ENCODE measurements around the gene ASCL3. TPM values are rescaled to one million over a fixed set of nuclear protein-coding genes. Genes with fewer than 3 reads are reported as not detected.
A peak's percentile ranks its signal among the peaks of the same experiment; 100 is the strongest.

The ASCL3 gene
- polyA plus RNA-seq, 1 donor (not counting 4 experiments of a cell fraction or from before 2014, with no cell fraction given): not detected

DNA sequence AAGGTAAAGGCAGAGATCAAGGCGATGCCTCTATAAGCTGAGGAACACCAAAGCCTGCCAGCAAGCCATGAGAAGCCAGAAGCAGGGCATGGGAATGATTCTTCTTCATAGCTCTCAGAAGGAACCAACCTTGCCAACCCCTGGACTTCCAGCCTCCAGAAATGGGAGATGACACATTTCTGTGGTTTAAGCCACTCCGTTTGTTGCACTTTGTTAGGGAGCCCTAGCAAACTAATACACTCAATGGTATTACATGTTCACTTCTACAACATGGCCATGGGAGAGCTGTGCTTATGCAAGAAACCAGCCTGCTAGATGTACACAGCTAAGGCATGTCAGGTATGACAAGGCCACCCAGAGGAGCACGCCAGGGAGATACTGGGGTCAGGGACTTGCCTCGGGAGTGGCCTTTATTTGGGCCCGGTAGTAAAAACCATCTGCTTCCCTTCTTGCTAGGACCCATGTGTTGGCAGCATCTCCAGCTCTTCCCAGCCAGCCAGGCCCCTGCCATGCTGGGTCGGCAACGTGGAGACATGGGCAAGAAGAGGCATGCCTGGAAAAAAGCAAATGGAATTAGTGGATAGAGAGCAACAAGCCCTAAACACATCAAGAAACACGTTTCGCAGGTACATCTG is 13.7 kb downstream of the ASCL3 start:
- Histone ChIP-seq H3K36me3 (ENCODE audit: control insufficient read depth in 2 of 2, extremely low read depth in 1 of 2, insufficient read depth in 2 of 2, low read length in 2 of 2) (peaks cover 2 to 4% of the 10 kb centered on the region in 2 experiments), H3K27me3 (ENCODE audit: control insufficient read depth, extremely low read depth, insufficient read depth, low read length) (no peaks in the 10 kb centered on the region), H3K79me2 (ENCODE audit: control insufficient read depth, insufficient read depth, low read length) (no peaks in the 10 kb centered on the region), H3K9me3 (ENCODE audit: control insufficient read depth, low read depth, low read length) (no peaks in the 10 kb centered on the region), H3K9me1 (ENCODE audit: control insufficient read depth, extremely low read depth, insufficient read depth, low read length) (no peaks in the 10 kb centered on the region), H3K9ac (ENCODE audit: control insufficient read depth, extremely low read depth, insufficient read depth, low read length) (no peak overlapping the region), H2AFZ (ENCODE audit: control insufficient read depth, low read length) (peak overlapping the region; percentile 71), H3K4me1 (ENCODE audit: control insufficient read depth, extremely low read depth, insufficient read depth, low read length) (peaks cover 12% of the 10 kb centered on the region), H3K4me2 (ENCODE audit: control insufficient read depth, extremely low read depth, insufficient read depth, low read depth, low read length) (peak overlapping the region; percentile 17), H4K20me1 (ENCODE audit: control insufficient read depth, extremely low read depth, insufficient read depth, low read length) (no peaks in the 10 kb centered on the region), H3K27ac (ENCODE audit: control insufficient read depth, insufficient read depth, low read length) (no peak overlapping the region), H3K4me3 (ENCODE audit: control insufficient read depth in 2 of 3, extremely low read depth in 1 of 3, insufficient read depth in 2 of 3, low read depth in 1 of 3, low read length in 3 of 3) (no peak overlapping the region)
- dilution Hi-C loops (cut with MboI; ENCODE audit: extremely low pct_ligation_motif_present, low sequenced_read_pairs): no loop called here
- FAIRE-seq: peak; percentile 83
- TF ChIP-seq EZH2 (IDR thresholded peaks at IDR 0.05; ENCODE audit: low read length): no peak
- TF ChIP-seq, protein P1, sequence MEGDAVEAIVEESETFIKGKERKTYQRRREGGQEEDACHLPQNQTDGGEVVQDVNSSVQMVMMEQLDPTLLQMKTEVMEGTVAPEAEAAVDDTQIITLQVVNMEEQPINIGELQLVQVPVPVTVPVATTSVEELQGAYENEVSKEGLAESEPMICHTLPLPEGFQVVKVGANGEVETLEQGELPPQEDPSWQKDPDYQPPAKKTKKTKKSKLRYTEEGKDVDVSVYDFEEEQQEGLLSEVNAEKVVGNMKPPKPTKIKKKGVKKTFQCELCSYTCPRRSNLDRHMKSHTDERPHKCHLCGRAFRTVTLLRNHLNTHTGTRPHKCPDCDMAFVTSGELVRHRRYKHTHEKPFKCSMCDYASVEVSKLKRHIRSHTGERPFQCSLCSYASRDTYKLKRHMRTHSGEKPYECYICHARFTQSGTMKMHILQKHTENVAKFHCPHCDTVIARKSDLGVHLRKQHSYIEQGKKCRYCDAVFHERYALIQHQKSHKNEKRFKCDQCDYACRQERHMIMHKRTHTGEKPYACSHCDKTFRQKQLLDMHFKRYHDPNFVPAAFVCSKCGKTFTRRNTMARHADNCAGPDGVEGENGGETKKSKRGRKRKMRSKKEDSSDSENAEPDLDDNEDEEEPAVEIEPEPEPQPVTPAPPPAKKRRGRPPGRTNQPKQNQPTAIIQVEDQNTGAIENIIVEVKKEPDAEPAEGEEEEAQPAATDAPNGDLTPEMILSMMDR (optimal IDR thresholded peaks at IDR 0.05 in 1 of 3, IDR thresholded peaks at IDR 0.05 in 1 of 3, conservative IDR thresholded peaks at IDR 0.05 in 1 of 3; ENCODE audit: extremely low read depth in 1 of 3, insufficient read depth in 2 of 3, low read length in 3 of 3): no peak
- DNase-seq (ENCODE audit: low read depth, low spot score): no peak

DNA sequence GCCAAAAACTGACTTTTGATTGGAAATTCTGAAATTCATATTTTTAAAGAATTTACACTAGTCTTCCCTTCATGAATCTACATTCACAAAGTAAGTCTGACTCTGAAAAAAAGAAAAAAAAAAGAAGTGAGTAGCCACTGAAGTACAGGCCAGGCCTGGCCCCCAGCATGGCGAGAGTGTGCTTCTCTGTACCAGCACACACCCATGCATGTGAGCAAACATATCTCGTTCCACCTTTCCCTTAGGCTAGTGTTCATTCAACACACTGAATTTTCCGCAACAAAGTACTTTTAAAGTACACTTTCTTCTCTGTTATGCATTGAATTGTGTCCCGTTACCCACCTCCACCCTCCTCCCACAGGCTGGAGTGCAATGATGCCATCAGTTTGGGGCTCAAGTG is 14.6 kb downstream of the ASCL3 start:
- no peak overlapping the region for H3K4me3 ChIP-seq (ENCODE audit: control insufficient read depth in 2 of 3, extremely low read depth in 1 of 3, insufficient read depth in 2 of 3, low read depth in 1 of 3, low read length in 3 of 3)
- DNase-seq (ENCODE audit: low read depth, low spot score) (no peak), FAIRE-seq (no peak)
- H3K9me3 ChIP-seq (ENCODE audit: control insufficient read depth, low read depth, low read length): no peaks in the 10 kb centered on the region
- no peaks in the 10 kb centered on the region for H3K27me3 ChIP-seq (ENCODE audit: control insufficient read depth, extremely low read depth, insufficient read depth, low read length)
- no peak overlapping the region for H3K27ac ChIP-seq (ENCODE audit: control insufficient read depth, insufficient read depth, low read length)
- no peaks in the 10 kb centered on the region for H3K9me1 ChIP-seq (ENCODE audit: control insufficient read depth, extremely low read depth, insufficient read depth, low read length)
- TF ChIP-seq, protein P1 (optimal IDR thresholded peaks at IDR 0.05 in 1 of 3, IDR thresholded peaks at IDR 0.05 in 1 of 3, conservative IDR thresholded peaks at IDR 0.05 in 1 of 3; ENCODE audit: extremely low read depth in 1 of 3, insufficient read depth in 2 of 3, low read length in 3 of 3): no peak
- no peak for TF ChIP-seq EZH2 (IDR thresholded peaks at IDR 0.05; ENCODE audit: low read length)
- peaks cover 10% of the 10 kb centered on the region for H3K4me1 ChIP-seq (ENCODE audit: control insufficient read depth, extremely low read depth, insufficient read depth, low read length)
- H4K20me1 ChIP-seq (ENCODE audit: control insufficient read depth, extremely low read depth, insufficient read depth, low read length): no peaks in the 10 kb centered on the region
- H3K79me2 ChIP-seq (ENCODE audit: control insufficient read depth, insufficient read depth, low read length): no peaks in the 10 kb centered on the region
- no peak overlapping the region for H2AFZ ChIP-seq (ENCODE audit: control insufficient read depth, low read length)
- H3K9ac ChIP-seq (ENCODE audit: control insufficient read depth, extremely low read depth, insufficient read depth, low read length): no peak overlapping the region
- dilution Hi-C loops (cut with MboI; ENCODE audit: extremely low pct_ligation_motif_present, low sequenced_read_pairs): no loop called here
- no peak overlapping the region for H3K4me2 ChIP-seq (ENCODE audit: control insufficient read depth, extremely low read depth, insufficient read depth, low read depth, low read length)
- H3K36me3 ChIP-seq (ENCODE audit: control insufficient read depth in 2 of 2, extremely low read depth in 1 of 2, insufficient read depth in 2 of 2, low read length in 2 of 2): peaks cover 2 to 4% of the 10 kb centered on the region in 2 experiments

All from keratinocyte (primary cell).